ENCODE results near the gene GAB2. TPM values are rescaled to one million over a fixed set of nuclear protein-coding genes. Genes with fewer than 3 reads are reported as not detected.

The GAB2 gene
- total RNA-seq, 2 experiments from 2014 or later = 7.1 to 7.5 TPM

DNA sequence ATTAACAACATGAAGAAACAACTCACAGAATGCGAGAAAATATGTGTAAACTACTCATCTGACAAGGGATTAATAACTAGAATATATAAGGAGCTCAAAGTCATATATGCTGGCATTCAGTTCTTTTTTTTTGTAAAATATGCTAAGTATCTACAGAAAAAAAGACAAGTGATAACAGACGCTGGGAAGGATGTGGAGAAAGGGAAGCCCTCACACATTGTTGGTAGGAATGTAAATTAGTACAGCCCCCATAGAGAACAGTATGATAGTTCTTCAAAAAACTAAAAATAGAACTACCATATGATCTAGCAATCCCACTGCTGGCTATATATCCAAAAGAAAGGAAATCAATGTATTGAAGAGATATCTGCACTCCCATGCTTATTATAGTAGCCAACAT, 13.8 kb downstream of the GAB2 start:
- Mint-ChIP-seq H3K27ac (no peak overlapping the region), H3K4me1 (peaks cover 6% of the 10 kb centered on the region), H3K9me3 (peaks cover 15% of the 10 kb centered on the region), H3K36me3 (peaks cover 13% of the 10 kb centered on the region), H3K27me3 (no peaks in the 10 kb centered on the region), H3K4me3 (no peak overlapping the region)
- no peak for DNase-seq
- POLR2A ChIA-PET = no interaction called here
- no peak for ATAC-seq (ENCODE audit: low read depth)

- no peak overlapping the region for H3K4me3 Mint-ChIP-seq
- POLR2A ChIA-PET = no interaction called here
- ATAC-seq (ENCODE audit: low read depth) = no peak
Measured at GRCh38 chr11:78402847-78403246, 14.8 kb downstream of the GAB2 start.

DNA sequence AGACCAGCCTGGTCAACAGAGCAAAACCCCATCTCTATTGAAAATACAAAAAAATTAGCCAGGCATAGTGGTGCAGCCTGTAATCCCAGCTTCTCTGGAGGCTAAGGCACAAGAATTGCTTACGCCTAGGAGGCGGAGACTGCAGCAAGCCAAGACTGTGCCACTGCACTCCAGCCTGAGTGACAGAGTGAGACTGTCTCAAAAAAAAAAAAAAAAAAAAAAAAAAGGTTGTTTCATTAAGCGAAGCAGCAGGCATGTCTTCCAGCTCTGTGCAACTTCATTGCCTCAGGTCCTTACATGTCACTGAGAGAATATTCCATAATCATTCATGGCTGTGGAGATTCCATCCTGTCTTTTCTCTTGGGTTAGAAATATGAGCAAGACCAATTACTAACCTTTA, 16.9 kb downstream of the GAB2 start:
- POLR2A ChIA-PET = no interaction called here
- Mint-ChIP-seq H3K9me3 (no peaks in the 10 kb centered on the region), H3K27ac (no peak overlapping the region), H3K36me3 (no peaks in the 10 kb centered on the region), H3K27me3 (no peaks in the 10 kb centered on the region), H3K4me3 (no peak overlapping the region), H3K4me1 (peaks cover 12% of the 10 kb centered on the region)
- ATAC-seq (ENCODE audit: low read depth) (no peak), DNase-seq (no peak)

More at GRCh38 chr11:78402847-78403246, 14.8 kb downstream of the GAB2 start:
- Mint-ChIP-seq H3K9me3 (peaks cover 10% of the 10 kb centered on the region), H3K36me3 (peaks cover 9% of the 10 kb centered on the region), H3K27ac (no peak overlapping the region), H3K4me1 (peaks cover 7% of the 10 kb centered on the region), H3K27me3 (no peaks in the 10 kb centered on the region)
- DNase-seq = no peak

DNA sequence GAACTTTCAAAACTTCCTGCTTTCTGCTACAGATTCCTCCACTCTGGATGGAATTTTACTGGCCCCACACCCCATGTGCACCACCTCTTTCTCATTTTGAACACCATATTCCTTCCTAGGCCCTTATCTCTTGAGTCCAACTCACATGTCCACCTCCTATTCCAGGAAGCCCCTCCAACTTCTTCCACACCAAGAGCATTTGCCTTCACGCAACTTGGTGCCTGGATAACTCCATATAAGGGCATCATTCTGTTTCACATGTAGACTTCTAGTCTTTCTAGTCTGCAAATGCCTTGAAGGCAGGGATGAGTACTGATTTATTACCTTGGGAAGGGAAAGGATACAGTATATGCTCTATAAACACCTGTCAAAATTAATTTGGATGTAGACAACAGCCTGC, 17.5 kb downstream of the GAB2 start:
- ATAC-seq (ENCODE audit: low read depth) (no peak), DNase-seq (no peak)
- no peaks in the 10 kb centered on the region for H3K27me3 Mint-ChIP-seq
- no peak overlapping the region for H3K4me3 Mint-ChIP-seq
- H3K9me3 Mint-ChIP-seq = no peaks in the 10 kb centered on the region
- H3K4me1 Mint-ChIP-seq = peaks cover 12% of the 10 kb centered on the region
- no peak overlapping the region for H3K27ac Mint-ChIP-seq
- no peaks in the 10 kb centered on the region for H3K36me3 Mint-ChIP-seq
- POLR2A ChIA-PET = no interaction called here

DNA sequence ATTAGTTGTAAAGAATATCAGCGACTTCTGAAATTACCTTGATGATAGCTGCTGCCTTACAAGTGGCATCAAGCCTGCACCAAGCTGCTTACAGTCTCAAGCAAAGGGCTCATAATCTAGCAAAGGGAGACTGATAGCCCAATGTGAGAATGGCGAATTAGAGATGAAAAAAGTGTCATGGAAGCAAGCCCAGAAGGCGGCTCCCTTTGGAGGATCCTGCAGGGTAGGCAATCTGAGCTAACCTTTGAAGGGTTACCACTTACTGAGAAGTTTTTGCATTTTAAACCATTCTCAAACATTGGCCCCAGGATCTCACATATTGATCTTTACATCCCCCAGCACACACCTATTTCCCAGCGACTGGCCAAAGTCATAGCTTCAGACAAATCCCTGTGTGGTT, 18.5 kb downstream of the GAB2 start:
- POLR2A ChIA-PET = no interaction called here
- DNase-seq = no peak

GRCh38 chr11:78398715-78399114, 18.9 kb downstream of the GAB2 start:
- Mint-ChIP-seq H3K27ac (no peak overlapping the region), H3K4me1 (peaks cover 12% of the 10 kb centered on the region), H3K9me3 (no peaks in the 10 kb centered on the region), H3K36me3 (no peaks in the 10 kb centered on the region), H3K27me3 (peaks cover 3% of the 10 kb centered on the region), H3K4me3 (no peak overlapping the region)
- POLR2A ChIA-PET = no interaction called here
- no peak for ATAC-seq (ENCODE audit: low read depth)
- DNase-seq = no peak

More for the DNA sequence above, 18.5 kb downstream of the GAB2 start:
- Mint-ChIP-seq H3K36me3 (no peaks in the 10 kb centered on the region), H3K4me3 (no peak overlapping the region), H3K27me3 (peaks cover 3% of the 10 kb centered on the region), H3K27ac (no peak overlapping the region), H3K9me3 (no peaks in the 10 kb centered on the region), H3K4me1 (peaks cover 12% of the 10 kb centered on the region)
- no peak for ATAC-seq (ENCODE audit: low read depth)

- H3K4me3 Mint-ChIP-seq = no peak overlapping the region
- H3K4me1 Mint-ChIP-seq = peaks cover 17% of the 10 kb centered on the region
- ATAC-seq (ENCODE audit: low read depth) (peak; percentile 82), DNase-seq (no peak)
- H3K9me3 Mint-ChIP-seq = no peaks in the 10 kb centered on the region
- H3K27ac Mint-ChIP-seq = peak overlapping the region; percentile 22
- H3K27me3 Mint-ChIP-seq = peaks cover 3% of the 10 kb centered on the region
- H3K36me3 Mint-ChIP-seq = no peaks in the 10 kb centered on the region
- POLR2A ChIA-PET = interaction anchor here (0.6 to 1.0 kb wide), 2 partner anchors 66 to 159 kb away, joined by 3 read pairs; no protein-coding TSS in a partner anchor
Measured at GRCh38 chr11:78397398-78397797, 20.2 kb downstream of the GAB2 start.

DNA sequence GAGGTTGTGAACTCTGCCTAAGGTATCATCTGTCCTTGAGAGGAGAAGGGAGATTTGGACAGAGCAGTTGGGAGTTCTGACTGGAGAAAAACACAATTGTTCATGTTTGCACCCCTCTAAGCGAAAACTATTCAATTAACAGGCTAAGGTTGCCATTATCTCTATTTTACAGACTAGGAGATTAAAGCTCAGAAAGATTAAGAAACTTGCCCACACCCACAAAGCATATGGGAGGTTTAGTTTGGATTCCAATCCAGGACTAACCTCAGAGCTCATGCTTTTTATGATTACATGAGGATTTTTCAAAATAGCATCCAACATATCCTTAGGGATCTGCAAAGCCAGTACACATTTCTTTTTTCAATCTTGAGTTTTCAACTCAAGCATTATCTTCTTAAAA, 22.0 kb downstream of the GAB2 start:
- no peaks in the 10 kb centered on the region for H3K9me3 Mint-ChIP-seq
- DNase-seq (no peak), ATAC-seq (ENCODE audit: low read depth) (no peak)
- H3K27ac Mint-ChIP-seq = no peak overlapping the region
- H3K27me3 Mint-ChIP-seq = peaks cover 3% of the 10 kb centered on the region
- H3K4me3 Mint-ChIP-seq = no peak overlapping the region
- POLR2A ChIA-PET = no interaction called here
- H3K36me3 Mint-ChIP-seq = peaks cover 2% of the 10 kb centered on the region
- H3K4me1 Mint-ChIP-seq = peaks cover 17% of the 10 kb centered on the region

DNA sequence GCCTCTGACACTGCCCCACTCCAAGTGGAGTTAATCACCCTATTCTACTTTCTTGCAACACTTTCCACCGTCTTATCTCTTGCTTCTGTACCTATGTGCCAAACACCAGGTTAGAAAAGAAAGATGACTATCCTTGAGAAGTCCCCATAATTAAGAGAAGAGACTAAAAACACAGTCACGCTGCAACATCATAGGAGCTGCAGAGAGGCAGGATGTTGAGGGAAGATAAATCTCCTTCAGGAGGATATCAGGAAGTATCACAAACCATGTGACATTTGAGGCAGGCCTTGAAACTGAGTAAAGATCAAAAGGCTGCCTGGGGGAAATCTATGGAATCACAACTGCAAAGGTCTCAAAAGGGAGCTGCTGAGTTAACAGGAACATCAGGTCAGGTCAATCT, 24.8 kb downstream of the GAB2 start:
- DNase-seq (no peak), ATAC-seq (ENCODE audit: low read depth) (no peak)
- POLR2A ChIA-PET = no interaction called here
- peaks cover 3% of the 10 kb centered on the region for H3K27me3 Mint-ChIP-seq
- peaks cover 15% of the 10 kb centered on the region for H3K4me1 Mint-ChIP-seq
- no peak overlapping the region for H3K27ac Mint-ChIP-seq
- peaks cover 3% of the 10 kb centered on the region for H3K36me3 Mint-ChIP-seq
- H3K9me3 Mint-ChIP-seq = no peaks in the 10 kb centered on the region
- H3K4me3 Mint-ChIP-seq = no peak overlapping the region

DNA sequence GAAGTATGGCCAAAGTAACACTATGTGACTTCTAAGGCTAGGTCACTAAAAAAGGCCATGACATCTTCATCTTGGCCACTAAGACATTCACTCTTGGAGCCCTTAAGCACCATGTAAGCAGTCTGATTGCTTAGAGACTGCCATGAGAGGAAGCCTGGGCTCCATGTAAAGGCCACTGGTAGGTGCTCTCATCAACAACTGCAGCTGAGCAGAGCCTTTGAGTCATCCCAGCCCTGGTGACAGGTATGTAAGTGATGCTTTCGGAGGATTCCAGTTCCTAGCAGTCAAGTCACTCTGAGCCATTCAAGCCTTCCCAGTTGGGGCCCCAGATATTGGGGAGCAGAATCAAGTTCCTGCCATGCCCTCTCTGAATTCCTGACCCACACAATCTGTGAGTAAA, 26.2 kb downstream of the GAB2 start:
- no peak for ATAC-seq (ENCODE audit: low read depth)
- Mint-ChIP-seq H3K27me3 (peaks cover 3% of the 10 kb centered on the region), H3K4me3 (no peak overlapping the region), H3K27ac (no peak overlapping the region), H3K36me3 (peaks cover 3% of the 10 kb centered on the region), H3K4me1 (peaks cover 7% of the 10 kb centered on the region), H3K9me3 (no peaks in the 10 kb centered on the region)
- DNase-seq = no peak
- POLR2A ChIA-PET = no interaction called here

GRCh38 chr11:78390809-78391208, 26.8 kb downstream of the GAB2 start:
- H3K4me1 Mint-ChIP-seq = peaks cover 5% of the 10 kb centered on the region
- DNase-seq (no peak), ATAC-seq (ENCODE audit: low read depth) (no peak)
- POLR2A ChIA-PET = no interaction called here
- peaks cover 3% of the 10 kb centered on the region for H3K36me3 Mint-ChIP-seq
- H3K4me3 Mint-ChIP-seq = no peak overlapping the region
- peaks cover 5% of the 10 kb centered on the region for H3K9me3 Mint-ChIP-seq
- H3K27ac Mint-ChIP-seq = no peak overlapping the region
- H3K27me3 Mint-ChIP-seq = peaks cover 3% of the 10 kb centered on the region

GRCh38 chr11:78386215-78386941, 31.2 kb downstream of the GAB2 start:
- peaks cover 2% of the 10 kb centered on the region for H3K27me3 Mint-ChIP-seq
- H3K27ac Mint-ChIP-seq = no peak overlapping the region
- H3K4me1 Mint-ChIP-seq = no peaks in the 10 kb centered on the region
- no peak for DNase-seq
- no peak for ATAC-seq (ENCODE audit: low read depth)
- H3K4me3 Mint-ChIP-seq = no peak overlapping the region
- POLR2A ChIA-PET = no interaction called here
- H3K9me3 Mint-ChIP-seq = peaks cover 22% of the 10 kb centered on the region
- H3K36me3 Mint-ChIP-seq = peaks cover 9% of the 10 kb centered on the region

DNA sequence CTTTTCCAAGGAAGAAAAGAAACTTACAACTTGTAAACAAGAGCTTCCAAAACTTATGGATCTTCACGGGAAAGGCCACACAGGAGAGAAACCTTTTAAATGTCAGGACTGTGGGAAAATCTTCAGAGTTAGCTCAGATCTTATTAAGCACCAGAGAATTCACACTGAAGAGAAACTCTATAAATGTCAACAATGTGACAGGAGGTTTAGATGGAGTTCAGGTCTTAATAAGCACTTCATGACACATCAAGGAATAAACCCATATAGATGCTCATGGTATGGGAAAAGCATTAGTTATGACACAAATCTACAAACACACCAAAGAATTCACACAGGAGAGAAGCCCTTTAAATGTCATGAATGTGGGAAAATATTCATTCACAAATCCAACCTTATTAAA, 32.4 kb downstream of the GAB2 start:
- Mint-ChIP-seq H3K27ac (no peak overlapping the region), H3K36me3 (peaks cover 10% of the 10 kb centered on the region), H3K27me3 (peaks cover 2% of the 10 kb centered on the region), H3K4me1 (peaks cover 1% of the 10 kb centered on the region), H3K9me3 (peaks cover 22% of the 10 kb centered on the region), H3K4me3 (no peak overlapping the region)
- DNase-seq = no peak
- POLR2A ChIA-PET = no interaction called here
- no peak for ATAC-seq (ENCODE audit: low read depth)

GRCh38 chr11:78384231-78384630, 33.4 kb downstream of the GAB2 start:
- Mint-ChIP-seq H3K4me3 (no peak overlapping the region), H3K36me3 (peaks cover 10% of the 10 kb centered on the region), H3K9me3 (peaks cover 22% of the 10 kb centered on the region), H3K27me3 (peaks cover 2% of the 10 kb centered on the region), H3K4me1 (peaks cover 4% of the 10 kb centered on the region), H3K27ac (no peak overlapping the region)
- POLR2A ChIA-PET = no interaction called here
- DNase-seq (no peak), ATAC-seq (ENCODE audit: low read depth) (no peak)

Data from activated naive CD8-positive, alpha-beta T cell treated with anti-CD3 and anti-CD28 coated beads, Interleukin-2, amount 10 ng/mL, durations not matched to agents 7 days and 5 days (primary cell).